BJ (cell line): ENCODE data around the gene ZCCHC3. TPM values are rescaled to one million over a fixed set of nuclear protein-coding genes. Genes with fewer than 3 reads are reported as not detected.
A peak's percentile ranks its signal among the peaks of the same experiment; 100 is the strongest.

Source experiments
- CTCF ChIA-PET: fragments of 350-600 bp; formaldehyde crosslinking; extraction: SDS; loops from one replicate; lab custom pipeline; 2021; ENCODE audit warnings: antibody characterized with exemption, inconsistent platforms; lab: Yijun Ruan, JAX
- POLR2A ChIA-PET: fragments of 300-600 bp; sonication (Branson Sonifier 250); formaldehyde crosslinking; extraction: SDS; loops from one replicate; lab custom pipeline; 2021; ENCODE audit warnings: antibody characterized with exemption; lab: Charles Lee
- DNase-seq: peaks from one replicate; pipeline ENCODE4 v3.0.0-alpha.2; 2011; ENCODE audit warnings: low read depth
- H3K27me3 ChIP-seq: 2 replicates; pipeline ENCODE4 v1.6.0; 2011; ENCODE audit warnings: low read length; ENCODE audit not compliant: control insufficient read depth, insufficient read depth
- H3K36me3 ChIP-seq: 2 replicates; pipeline ENCODE4 v1.5.1; 2011; ENCODE audit warnings: low read length; ENCODE audit not compliant: control insufficient read depth, insufficient read depth
- H3K4me3 ChIP-seq: 2 replicates; pipeline ENCODE4 v1.5.1; 2011; ENCODE audit warnings: low read depth, mild to moderate bottlenecking, control low read depth, low read length
- polyA plus RNA-seq: library from polyadenylated mRNA; depleted of rRNA; stranded (reverse); fragments of >200 nt; gene quantifications from 2 replicates; pipeline ENCODE4 v1.2.3, GENCODE V29; 2011
- TF ChIP-seq, protein P1 (sequence below): IDR thresholded peaks from 2 replicates; pipeline ENCODE4 v1.5.1; 2011; ENCODE audit warnings: low read depth, mild to moderate bottlenecking, control low read depth, inconsistent platforms, low read length, moderate library complexity; ENCODE audit not compliant: insufficient read depth

Gene ZCCHC3
- polyA plus RNA-seq, 1 experiment, result 7.1 TPM

DNA sequence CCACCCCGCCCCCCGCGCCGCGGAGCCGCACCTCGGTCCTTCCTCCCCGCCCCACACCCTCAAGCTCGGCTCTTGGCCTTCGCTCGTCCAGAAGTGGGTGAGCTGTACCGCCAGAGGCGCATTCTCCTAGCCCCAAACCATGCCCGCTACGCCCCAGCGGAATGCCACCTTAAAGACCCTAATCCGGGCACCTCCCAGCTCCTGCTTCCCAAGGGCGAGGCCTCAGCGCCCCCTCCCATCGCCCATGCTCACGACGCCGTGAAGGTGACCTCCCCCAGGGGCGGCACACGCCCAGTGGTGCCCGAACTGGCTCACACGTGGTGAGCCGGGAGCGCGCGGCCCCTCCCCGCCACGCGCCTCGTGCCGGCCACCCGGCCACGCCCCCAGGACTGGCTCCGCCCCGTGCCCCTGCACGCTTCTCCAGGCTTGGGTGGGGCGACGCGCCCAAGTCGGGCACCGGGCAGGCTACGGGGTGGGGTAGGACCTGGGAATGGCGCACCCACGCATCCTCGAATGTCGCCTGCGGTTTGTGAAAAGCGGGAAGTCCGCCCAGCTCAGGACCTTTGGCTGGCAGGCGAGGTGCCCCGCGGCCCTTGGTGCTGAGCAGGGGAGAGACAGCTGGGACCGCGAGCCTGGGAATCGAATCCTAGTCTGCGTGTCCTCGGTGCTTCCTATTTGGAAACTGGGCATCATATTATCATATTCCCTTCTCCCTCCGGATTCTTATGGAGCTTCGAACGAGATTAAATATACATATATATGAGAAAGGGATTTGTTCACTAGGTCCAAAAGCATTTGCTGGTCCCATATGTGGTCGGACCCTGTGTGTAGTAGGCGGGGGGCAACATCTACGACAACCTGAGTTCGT is 27.0 kb downstream of the ZCCHC3 start:
- DNase-seq, result no peak
- Histone ChIP-seq H3K27me3 (no peaks in the 10 kb centered on the region), H3K4me3 (peak overlapping the region; percentile 85), H3K36me3 (peaks cover 2% of the 10 kb centered on the region)
- ChIA-PET POLR2A (interaction anchor here (0.7 kb wide), 1 partner anchor 14 kb away, joined by 4 read pairs; no protein-coding TSS in a partner anchor), CTCF (interaction anchor here (0.8 to 1.8 kb wide), 5 partner anchors 10 to 58 kb away, joined by 3 to 4 read pairs (median 3); no protein-coding TSS in a partner anchor)
- TF ChIP-seq, protein P1, sequence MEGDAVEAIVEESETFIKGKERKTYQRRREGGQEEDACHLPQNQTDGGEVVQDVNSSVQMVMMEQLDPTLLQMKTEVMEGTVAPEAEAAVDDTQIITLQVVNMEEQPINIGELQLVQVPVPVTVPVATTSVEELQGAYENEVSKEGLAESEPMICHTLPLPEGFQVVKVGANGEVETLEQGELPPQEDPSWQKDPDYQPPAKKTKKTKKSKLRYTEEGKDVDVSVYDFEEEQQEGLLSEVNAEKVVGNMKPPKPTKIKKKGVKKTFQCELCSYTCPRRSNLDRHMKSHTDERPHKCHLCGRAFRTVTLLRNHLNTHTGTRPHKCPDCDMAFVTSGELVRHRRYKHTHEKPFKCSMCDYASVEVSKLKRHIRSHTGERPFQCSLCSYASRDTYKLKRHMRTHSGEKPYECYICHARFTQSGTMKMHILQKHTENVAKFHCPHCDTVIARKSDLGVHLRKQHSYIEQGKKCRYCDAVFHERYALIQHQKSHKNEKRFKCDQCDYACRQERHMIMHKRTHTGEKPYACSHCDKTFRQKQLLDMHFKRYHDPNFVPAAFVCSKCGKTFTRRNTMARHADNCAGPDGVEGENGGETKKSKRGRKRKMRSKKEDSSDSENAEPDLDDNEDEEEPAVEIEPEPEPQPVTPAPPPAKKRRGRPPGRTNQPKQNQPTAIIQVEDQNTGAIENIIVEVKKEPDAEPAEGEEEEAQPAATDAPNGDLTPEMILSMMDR, result peak; percentile 49

- DNase-seq, result peak; percentile 62
- H3K4me3 ChIP-seq, result peak within 1 kb of the TSS; percentile 85
- H3K36me3 ChIP-seq, result peaks cover 1% of the 10 kb centered on the region; the same call in 1 of the 2 replicates
- CTCF ChIA-PET, result interaction anchor here (0.8 to 1.4 kb wide), 5 partner anchors 14 to 59 kb away, joined by 3 to 4 read pairs (median 3); no protein-coding TSS in a partner anchor
- no peaks in the 10 kb centered on the region for H3K27me3 ChIP-seq
- POLR2A ChIA-PET, result interaction anchor here (0.7 kb wide), 1 partner anchor 15 kb away, joined by 4 read pairs; no protein-coding TSS in a partner anchor
- TF ChIP-seq, protein P1, result no peak
Measured at GRCh38 chr20:325045-325888, 27.9 kb downstream of the ZCCHC3 start, which contains the start of gene SOX12. TSS of gene SOX12 (plus strand) at chr20:325552. CDS start at chr20:325925, 373 bp downstream.

DNA sequence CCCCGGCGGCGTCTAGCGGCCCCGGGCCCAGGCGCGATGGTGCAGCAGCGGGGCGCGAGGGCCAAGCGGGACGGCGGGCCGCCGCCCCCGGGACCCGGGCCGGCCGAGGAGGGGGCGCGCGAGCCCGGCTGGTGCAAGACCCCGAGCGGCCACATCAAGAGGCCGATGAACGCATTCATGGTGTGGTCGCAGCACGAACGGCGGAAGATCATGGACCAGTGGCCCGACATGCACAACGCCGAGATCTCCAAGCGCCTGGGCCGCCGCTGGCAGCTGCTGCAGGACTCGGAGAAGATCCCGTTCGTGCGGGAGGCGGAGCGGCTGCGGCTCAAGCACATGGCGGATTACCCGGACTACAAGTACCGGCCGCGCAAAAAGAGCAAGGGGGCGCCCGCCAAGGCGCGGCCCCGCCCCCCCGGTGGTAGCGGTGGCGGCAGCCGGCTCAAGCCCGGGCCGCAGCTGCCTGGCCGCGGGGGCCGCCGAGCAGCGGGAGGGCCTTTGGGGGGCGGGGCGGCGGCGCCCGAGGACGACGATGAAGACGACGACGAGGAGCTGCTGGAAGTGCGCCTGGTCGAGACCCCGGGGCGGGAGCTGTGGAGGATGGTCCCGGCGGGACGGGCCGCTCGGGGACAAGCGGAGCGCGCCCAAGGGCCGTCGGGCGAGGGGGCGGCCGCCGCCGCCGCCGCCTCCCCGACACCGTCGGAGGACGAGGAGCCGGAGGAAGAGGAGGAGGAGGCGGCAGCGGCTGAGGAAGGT is 28.7 kb downstream of the ZCCHC3 start:
- TF ChIP-seq, protein P1, result no peak
- ChIA-PET CTCF (interaction anchor here (0.8 to 1.4 kb wide), 3 partner anchors 15 to 59 kb away, joined by 3 to 4 read pairs (median 4); no protein-coding TSS in a partner anchor), POLR2A (no interaction called here)
- H3K4me3 ChIP-seq, result peak overlapping the region; percentile 85
- H3K27me3 ChIP-seq, result no peaks in the 10 kb centered on the region
- no peak for DNase-seq
- H3K36me3 ChIP-seq, result peaks cover 3% of the 10 kb centered on the region; the same call in 1 of the 2 replicates

DNA sequence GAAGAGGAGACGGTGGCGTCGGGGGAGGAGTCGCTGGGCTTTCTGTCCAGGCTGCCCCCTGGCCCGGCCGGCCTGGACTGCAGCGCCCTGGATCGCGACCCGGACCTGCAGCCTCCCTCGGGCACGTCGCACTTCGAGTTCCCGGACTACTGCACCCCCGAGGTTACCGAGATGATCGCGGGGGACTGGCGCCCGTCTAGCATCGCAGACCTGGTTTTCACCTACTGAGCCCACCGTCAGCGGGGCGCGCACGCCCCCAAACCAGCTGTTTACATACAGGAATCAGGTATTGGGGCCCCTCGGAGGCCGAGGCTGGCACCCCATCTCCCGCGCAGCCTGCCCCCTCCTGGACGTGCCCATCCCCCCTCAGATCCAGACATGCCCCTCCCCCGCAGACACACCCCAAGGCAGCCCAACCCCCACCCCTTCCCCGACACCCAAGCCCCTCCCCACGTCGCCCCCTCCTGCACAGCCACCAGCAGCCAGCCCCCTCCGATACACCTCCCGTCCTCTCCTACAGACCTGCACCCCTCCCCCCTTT is 29.3 kb downstream of the ZCCHC3 start:
- ChIA-PET POLR2A (no interaction called here), CTCF (interaction anchor here (1.1 kb wide), 1 partner anchor 16 kb away, joined by 3 read pairs; no protein-coding TSS in a partner anchor)
- TF ChIP-seq, protein P1, result no peak; the same call in 1 of the 2 replicates
- DNase-seq, result no peak
- H3K27me3 ChIP-seq, result no peaks in the 10 kb centered on the region
- peak overlapping the region; percentile 85 for H3K4me3 ChIP-seq
- H3K36me3 ChIP-seq, result peaks cover 3% of the 10 kb centered on the region; the same call in 1 of the 2 replicates
